RWPE1 (cell line): ENCODE results near the gene RGS7BP.
A peak's percentile ranks its signal among the peaks of the same experiment; 100 is the strongest.

Experiments used
- CTCF ChIA-PET: fragments of 350-600 bp; sonication (Branson Sonifier 250); formaldehyde crosslinking; extraction: SDS; loops from one replicate; lab custom pipeline; 2021; lab: Yijun Ruan, JAX
- POLR2A ChIA-PET: fragments of 400-600 bp; formaldehyde crosslinking; extraction: SDS; loops from one replicate; lab custom pipeline; 2020; ENCODE audit warnings: antibody characterized with exemption; ENCODE audit not compliant: low non-redundant PET; lab: Yijun Ruan, JAX
- DNase-seq: peaks from one replicate; pipeline ENCODE4 v3.0.0; 2012; ENCODE audit warnings: low spot score
- H3K27ac ChIP-seq: fragments of 450-650 bp; 2 replicates; pipeline ENCODE4 v1.5.1; 2017
- CTCF ChIP-seq: fragments of 450-650 bp; conservative IDR thresholded peaks from 2 replicates; pipeline ENCODE4 v1.5.1; 2017; ENCODE audit warnings: low read depth, mild to moderate bottlenecking

RGS7BP gene

DNA sequence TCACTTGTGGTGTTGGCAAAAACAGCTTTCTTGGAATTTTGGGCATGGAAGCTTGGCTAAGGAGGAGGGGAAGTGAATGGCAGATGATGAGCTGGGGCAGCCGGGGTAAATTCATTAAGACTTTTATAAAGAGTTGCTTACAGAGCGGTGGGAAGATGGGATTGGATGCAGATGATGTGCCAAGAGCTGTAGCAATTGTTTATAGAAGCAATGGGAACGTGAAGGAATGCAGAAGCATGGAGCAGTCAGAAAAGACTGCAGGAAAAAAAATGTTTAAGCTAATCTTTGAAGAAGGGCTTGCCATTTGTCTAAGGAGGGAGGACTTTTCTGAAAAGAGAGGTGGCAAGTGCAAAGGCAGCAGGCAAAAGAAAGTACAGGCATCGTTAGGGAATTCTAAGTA, 97.9 kb downstream of the RGS7BP start:
- no peak overlapping the region for H3K27ac ChIP-seq
- DNase-seq, result no peak
- ChIA-PET CTCF (interaction anchor here (0.6 to 1.4 kb wide), 3 partner anchors 9 to 374 kb away, joined by 3 to 6 read pairs (median 3); no protein-coding TSS in a partner anchor), POLR2A (no interaction called here)
- TF ChIP-seq CTCF, result no peak

- H3K27ac ChIP-seq, result no peak overlapping the region
- ChIA-PET POLR2A (interaction anchor here (0.6 kb wide), 1 partner anchor 8 kb away, joined by 4 read pairs; no protein-coding TSS in a partner anchor), CTCF (no interaction called here)
- no peak for TF ChIP-seq CTCF
- DNase-seq, result no peak
Observed at GRCh38 chr5:64606926-64607325, 101.1 kb downstream of the RGS7BP start.

GRCh38 chr5:64612344-64612961, 106.6 kb downstream of the RGS7BP start:
- CTCF ChIA-PET, result interaction anchor here (0.6 to 2.9 kb wide), 12 partner anchors 12 to 1600 kb away, joined by 3 to 20 read pairs (median 4); no protein-coding TSS in a partner anchor
- TF ChIP-seq CTCF, result peak; percentile 87
- POLR2A ChIA-PET, result no interaction called here
- DNase-seq, result peak; percentile 65
- H3K27ac ChIP-seq, result no peak overlapping the region

GRCh38 chr5:64615895-64616294, 110.1 kb downstream of the RGS7BP start:
- H3K27ac ChIP-seq, result no peak overlapping the region
- ChIA-PET CTCF (interaction anchor here (0.7 kb wide), 1 partner anchor 95 kb away, joined by 3 read pairs; no protein-coding TSS in a partner anchor), POLR2A (no interaction called here)
- DNase-seq, result no peak
- TF ChIP-seq CTCF, result no peak

DNA sequence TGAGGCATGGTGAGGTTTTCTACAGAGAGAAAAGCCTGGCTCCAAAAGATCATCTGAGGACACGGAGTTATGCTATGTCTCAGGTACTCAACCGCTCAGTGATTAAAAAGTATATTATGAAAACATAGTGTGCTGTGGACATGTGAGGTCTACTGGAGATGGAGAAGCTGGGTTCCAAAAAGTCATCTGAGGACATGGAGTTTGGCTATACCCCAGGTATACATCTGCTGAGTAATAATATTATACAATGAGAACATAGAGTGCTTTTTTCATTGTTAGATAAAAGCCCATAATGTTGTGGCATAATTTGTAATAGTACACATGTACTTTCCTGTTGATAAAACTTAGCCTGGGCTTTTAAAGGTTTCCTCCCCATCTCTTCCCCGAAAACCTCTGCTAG, 113.8 kb downstream of the RGS7BP start:
- no peak overlapping the region for H3K27ac ChIP-seq
- TF ChIP-seq CTCF, result no peak
- ChIA-PET CTCF (interaction anchor here (1.2 to 1.5 kb wide), 2 partner anchors 165 to 391 kb away, joined by 3 read pairs; no protein-coding TSS in a partner anchor), POLR2A (no interaction called here)
- no peak for DNase-seq

DNA sequence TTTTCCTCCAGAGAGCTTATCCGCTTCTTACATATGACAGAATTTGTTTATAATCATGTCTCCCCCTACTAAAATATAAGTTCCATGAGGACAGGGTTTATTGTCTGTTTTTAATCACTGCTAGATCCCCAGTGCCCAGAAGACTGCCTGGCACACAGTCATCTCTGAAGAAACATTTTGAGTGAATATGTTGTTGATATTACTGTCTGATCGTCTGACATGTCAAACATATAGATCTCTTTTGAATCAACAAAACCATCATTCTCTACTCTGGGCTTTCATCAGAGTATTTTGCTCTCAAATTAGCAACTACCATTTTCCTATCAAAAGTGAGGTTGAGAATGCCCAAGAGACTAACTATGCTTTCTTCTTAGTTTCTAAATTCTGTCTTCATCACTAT, 117.2 kb downstream of the RGS7BP start:
- no peak for TF ChIP-seq CTCF
- ChIA-PET POLR2A (no interaction called here), CTCF (no interaction called here)
- no peak for DNase-seq
- no peak overlapping the region for H3K27ac ChIP-seq
